HEK293T (cell line): ENCODE measurements around the gene TFB1M.

Experiments
- BHLHE40 ChIP-seq: fragments of 450-650 bp; IDR thresholded peaks from 2 replicates; pipeline ENCODE4 v1.6.1; 2016; ENCODE audit warnings: mild to moderate bottlenecking, moderate library complexity, borderline replicate concordance
- ELF4 ChIP-seq: fragments of 450-650 bp; IDR thresholded peaks from 2 replicates; pipeline ENCODE4 v1.6.1; 2017; ENCODE audit warnings: antibody characterized with exemption
- FOXA1 ChIP-seq: fragments of 450-650 bp; IDR thresholded peaks from 2 replicates; pipeline ENCODE4 v1.6.1; 2016; ENCODE audit warnings: mild to moderate bottlenecking
- FOXK2 ChIP-seq: fragments of 450-650 bp; IDR thresholded peaks from 2 replicates; pipeline ENCODE4 v1.6.1; 2016; ENCODE audit warnings: mild to moderate bottlenecking
- FOXM1 ChIP-seq: fragments of 450-650 bp; IDR thresholded peaks from 2 replicates; pipeline ENCODE4 v1.6.1; 2017; ENCODE audit warnings: mild to moderate bottlenecking, borderline replicate concordance
- LEF1 ChIP-seq: fragments of 450-650 bp; IDR thresholded peaks from 2 replicates; pipeline ENCODE4 v1.6.1; 2017; ENCODE audit warnings: mild to moderate bottlenecking, borderline replicate concordance
- NFRKB ChIP-seq: fragments of 450-650 bp; IDR thresholded peaks from 2 replicates; pipeline ENCODE4 v1.6.1; 2016; ENCODE audit warnings: mild to moderate bottlenecking, moderate library complexity
- SP1 ChIP-seq: fragments of 450-650 bp; IDR thresholded peaks from 2 replicates; pipeline ENCODE4 v1.6.1; 2017
- SUZ12 ChIP-seq: fragments of 450-650 bp; IDR thresholded peaks from 2 replicates; pipeline ENCODE4 v1.6.1; 2016; ENCODE audit warnings: mild to moderate bottlenecking
- ZNF384 ChIP-seq: fragments of 450-650 bp; IDR thresholded peaks from 2 replicates; pipeline ENCODE4 v1.6.1; 2016
- TF ChIP-seq, protein P1 (sequence below): fragments of 450-650 bp; IDR thresholded peaks from 2 replicates; pipeline ENCODE4 v1.6.1; 2016

DNA sequence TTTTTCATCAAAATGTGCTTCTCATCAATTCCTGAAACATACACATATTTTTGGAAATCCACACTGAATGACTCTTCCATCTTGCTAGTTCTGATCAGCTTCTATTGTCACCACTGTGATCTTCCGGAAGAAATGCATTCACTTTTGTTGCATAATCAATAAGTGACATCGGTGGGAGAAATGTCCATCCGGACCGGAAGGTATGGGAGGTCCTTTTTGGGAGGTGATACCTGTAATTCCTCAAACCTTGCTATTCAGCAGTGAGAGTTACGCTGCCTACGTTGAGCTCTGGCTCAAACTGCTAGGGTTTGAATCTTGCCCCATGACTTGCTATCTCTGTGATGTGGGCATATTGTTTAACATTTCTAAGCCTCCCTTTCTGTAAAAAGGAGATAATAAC is 16.6 kb upstream of the TFB1M start:
- TF ChIP-seq SUZ12 (no peak), FOXK2 (no peak), BHLHE40 (no peak), NFRKB (no peak), FOXM1 (no peak), ELF4 (no peak), FOXA1 (no peak), LEF1 (no peak), ZNF384 (no peak), SP1 (no peak)
- TF ChIP-seq, protein P1, sequence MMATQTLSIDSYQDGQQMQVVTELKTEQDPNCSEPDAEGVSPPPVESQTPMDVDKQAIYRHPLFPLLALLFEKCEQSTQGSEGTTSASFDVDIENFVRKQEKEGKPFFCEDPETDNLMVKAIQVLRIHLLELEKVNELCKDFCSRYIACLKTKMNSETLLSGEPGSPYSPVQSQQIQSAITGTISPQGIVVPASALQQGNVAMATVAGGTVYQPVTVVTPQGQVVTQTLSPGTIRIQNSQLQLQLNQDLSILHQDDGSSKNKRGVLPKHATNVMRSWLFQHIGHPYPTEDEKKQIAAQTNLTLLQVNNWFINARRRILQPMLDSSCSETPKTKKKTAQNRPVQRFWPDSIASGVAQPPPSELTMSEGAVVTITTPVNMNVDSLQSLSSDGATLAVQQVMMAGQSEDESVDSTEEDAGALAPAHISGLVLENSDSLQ: no peak
